Left ventricle myocardium superior (tissue), 1 donor: ENCODE results near the gene TOMM20. TPM values are rescaled to one million over a fixed set of nuclear protein-coding genes. Genes with fewer than 3 reads are reported as not detected.
A peak's percentile ranks its signal among the peaks of the same experiment; 100 is the strongest.
"Not testable (repeated sequence)": the region's sequence is repeated elsewhere in the genome, so short reads cannot be mapped to it uniquely, and the experiment has no call there.

Experiments
- ATAC-seq: fragments of 200-7000 bp; cut with Tn5 transposase; one replicate; pipeline ENCODE4 v1.9.1; 2020; ENCODE audit warnings: mild to moderate bottlenecking, moderate library complexity
- DNase-seq: peaks from one replicate; pipeline ENCODE4 v3.0.0-alpha.2; 2020
- intact Hi-C: fragments of 100-400 bp; cut with micrococcal nuclease; formaldehyde crosslinking; loops from one replicate; pipeline ENCODE4 v1.11.0; 2022
- total RNA-seq: library from RNA; stranded (reverse); fragmentation: NEBNext Ultra II Directional; extraction: Animal tissue kit (Norgen Biotek cat#: 25700); gene quantifications from one replicate; pipeline ENCODE4 v1.2.1, GENCODE V29; 2021
- donor health status: DM: no; HTN: yes; CAD: no; lungs with severe emphysema.

Gene TOMM20
- total RNA-seq, 1 donor from 2014 or later: 95.8 TPM

GRCh38 chr1:235090406-235091069, 38.1 kb downstream of the TOMM20 start:
- no peak for ATAC-seq
- intact Hi-C loops: loop anchor here (5.0 kb wide), 1 partner anchor 603 kb away; no protein-coding TSS in a partner anchor
- no peak for DNase-seq

DNA sequence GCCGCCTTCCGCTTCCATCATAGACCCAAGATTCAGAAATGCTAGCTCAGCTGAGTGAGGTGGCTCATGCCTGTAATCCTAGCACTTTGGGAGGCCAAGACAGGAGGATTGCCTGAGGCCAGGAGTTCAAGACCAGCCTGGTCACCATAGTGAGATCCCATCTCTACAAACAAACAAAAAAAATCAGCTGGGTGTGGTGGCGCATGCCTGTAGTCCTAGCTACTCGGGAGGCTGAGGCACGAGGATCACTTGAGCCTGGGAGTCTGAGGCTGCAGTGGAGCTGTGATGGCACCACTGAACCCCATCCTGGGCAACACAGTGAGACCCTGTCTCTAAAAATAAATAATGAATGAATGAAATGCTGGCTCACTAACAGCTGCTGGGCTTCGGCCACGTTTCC, 39.7 kb downstream of the TOMM20 start:
- intact Hi-C loops: no loop called here
- no peak for ATAC-seq
- no peak for DNase-seq

DNA sequence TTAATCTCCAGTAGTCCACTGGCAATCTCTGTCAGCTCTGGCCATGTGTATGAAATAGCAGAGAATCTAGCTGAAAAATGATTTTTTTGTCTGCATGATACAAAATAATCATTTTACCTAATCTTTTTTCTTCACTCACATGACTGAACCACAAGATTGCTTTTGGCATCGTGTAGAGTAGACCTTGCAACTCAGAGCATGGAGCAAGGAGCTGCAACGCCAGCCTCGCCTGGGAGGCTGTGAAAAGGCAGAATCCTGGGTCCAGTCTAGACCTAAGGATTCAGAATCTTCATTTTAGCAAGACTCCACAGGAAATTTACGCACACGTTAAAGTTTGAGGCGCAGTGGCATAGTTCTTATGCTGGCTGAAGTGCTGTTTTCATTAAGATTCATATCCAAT, 40.2 kb downstream of the TOMM20 start:
- DNase-seq: no peak
- no peak for ATAC-seq
- intact Hi-C loops: no loop called here

DNA sequence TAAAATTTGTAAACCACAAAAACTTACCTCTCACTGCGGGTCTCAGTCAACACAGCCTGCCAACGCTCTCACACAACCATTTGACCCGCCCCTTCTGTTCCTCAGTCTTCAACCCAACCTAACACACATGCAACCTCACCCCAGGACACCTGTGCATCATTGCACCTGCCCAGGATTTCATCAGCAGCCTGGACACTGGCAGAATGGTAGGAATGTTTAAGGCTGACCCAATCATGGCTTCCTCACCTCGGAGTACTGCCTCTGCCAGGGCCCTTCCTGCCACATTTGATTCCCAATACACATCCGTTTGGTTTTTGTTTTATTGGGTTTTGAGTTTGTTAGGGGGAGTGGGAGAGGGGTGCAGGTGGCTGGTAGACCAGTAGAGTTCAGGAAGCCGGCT, 40.7 kb downstream of the TOMM20 start:
- ATAC-seq: no peak
- intact Hi-C loops: no loop called here
- no peak for DNase-seq

DNA sequence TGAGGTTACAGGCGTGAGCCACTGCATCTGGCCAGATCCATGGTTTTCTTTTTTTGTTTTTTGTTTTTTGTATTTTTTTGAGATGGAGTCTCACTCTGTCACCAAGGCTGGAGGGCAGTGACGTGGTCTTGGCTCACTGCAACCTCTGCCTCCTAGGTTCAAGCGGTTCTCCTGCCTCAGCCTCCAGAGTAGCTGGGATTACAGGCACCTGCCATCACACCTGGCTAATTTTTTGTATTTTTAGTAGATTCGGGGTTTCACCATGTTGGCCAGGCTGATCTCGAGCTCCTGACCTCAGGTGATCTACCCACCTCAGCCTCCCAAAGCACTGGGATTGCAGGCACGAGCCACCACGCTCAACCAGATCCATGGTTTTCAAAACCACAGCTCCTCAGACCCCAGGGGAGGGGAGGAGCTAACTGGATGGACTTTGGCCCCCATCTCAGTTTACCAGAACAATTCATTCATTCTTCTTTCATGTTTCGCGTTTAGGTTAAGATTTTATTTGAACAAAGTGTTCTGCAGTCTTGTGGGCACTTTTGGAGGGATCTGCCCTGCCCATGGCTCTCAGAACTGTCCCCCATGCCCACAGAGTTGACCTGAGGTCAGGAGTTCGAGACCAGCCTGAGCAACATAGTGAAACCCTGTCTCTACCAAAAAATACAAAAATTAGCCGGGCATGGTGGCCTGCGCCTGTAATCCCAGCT, 43.1 kb downstream of the TOMM20 start:
- intact Hi-C loops, ATAC-seq, DNase-seq: not testable (repeated sequence)

- not testable (repeated sequence) for ATAC-seq, DNase-seq
- intact Hi-C loops: loop anchor here (5.0 kb wide), 2 partner anchors 468 to 583 kb away; partner anchors contain the start of gene IRF2BP2
These were observed 47.8 kb downstream of the TOMM20 start for GRCh38 chr1:235080788-235081187.

GRCh38 chr1:235080297-235080657, 48.4 kb downstream of the TOMM20 start:
- DNase-seq, ATAC-seq: not testable (repeated sequence)
- intact Hi-C loops: loop anchor here (5.0 kb wide), 2 partner anchors 468 to 583 kb away; partner anchors contain the start of gene IRF2BP2

DNA sequence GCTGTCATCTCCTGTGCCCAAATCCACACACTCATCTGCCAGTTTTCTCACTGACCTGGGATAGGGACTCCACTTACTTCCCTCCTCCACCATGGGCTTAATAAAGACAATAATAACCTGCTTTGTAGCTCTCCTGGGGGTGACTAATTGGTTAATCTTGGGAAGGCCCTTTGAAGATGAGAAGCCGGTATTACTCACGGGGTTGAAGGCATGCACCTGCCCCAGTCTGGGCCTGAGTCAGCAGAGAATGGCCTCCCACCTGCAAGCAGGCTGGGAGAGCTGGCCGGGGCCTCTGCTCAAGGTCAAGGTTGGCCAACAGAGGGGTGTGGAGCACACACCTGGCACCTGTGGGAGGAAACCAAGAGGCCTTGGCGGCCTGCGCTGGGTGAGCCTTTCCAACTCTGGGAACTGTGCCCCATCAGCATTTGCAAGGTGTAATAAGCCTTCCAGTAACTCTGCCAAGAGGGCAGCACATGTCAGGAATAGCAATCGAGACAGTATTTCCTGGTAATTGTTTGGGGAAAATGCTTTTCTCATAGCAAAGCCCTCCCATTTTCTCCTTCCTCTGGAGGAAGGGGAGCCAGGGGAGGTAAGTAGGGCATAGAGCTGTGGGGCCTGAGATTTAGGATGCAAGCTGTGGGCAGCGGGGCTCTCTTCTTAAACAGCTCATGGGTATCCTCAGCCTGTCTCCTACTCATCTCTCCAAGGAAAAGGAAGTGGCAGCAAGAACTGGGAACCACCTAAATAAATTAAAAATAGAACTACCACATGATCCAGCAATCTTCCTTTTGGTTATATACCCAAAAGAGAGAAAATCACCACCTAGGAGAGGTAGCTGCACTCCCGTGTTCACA, 49.0 kb downstream of the TOMM20 start:
- no peak for ATAC-seq
- intact Hi-C loops: loop anchor here (5.0 to 10.0 kb wide), 5 partner anchors 85 to 582 kb away; partner anchors contain the start of gene IRF2BP2
- peak; percentile 45 for DNase-seq

DNA sequence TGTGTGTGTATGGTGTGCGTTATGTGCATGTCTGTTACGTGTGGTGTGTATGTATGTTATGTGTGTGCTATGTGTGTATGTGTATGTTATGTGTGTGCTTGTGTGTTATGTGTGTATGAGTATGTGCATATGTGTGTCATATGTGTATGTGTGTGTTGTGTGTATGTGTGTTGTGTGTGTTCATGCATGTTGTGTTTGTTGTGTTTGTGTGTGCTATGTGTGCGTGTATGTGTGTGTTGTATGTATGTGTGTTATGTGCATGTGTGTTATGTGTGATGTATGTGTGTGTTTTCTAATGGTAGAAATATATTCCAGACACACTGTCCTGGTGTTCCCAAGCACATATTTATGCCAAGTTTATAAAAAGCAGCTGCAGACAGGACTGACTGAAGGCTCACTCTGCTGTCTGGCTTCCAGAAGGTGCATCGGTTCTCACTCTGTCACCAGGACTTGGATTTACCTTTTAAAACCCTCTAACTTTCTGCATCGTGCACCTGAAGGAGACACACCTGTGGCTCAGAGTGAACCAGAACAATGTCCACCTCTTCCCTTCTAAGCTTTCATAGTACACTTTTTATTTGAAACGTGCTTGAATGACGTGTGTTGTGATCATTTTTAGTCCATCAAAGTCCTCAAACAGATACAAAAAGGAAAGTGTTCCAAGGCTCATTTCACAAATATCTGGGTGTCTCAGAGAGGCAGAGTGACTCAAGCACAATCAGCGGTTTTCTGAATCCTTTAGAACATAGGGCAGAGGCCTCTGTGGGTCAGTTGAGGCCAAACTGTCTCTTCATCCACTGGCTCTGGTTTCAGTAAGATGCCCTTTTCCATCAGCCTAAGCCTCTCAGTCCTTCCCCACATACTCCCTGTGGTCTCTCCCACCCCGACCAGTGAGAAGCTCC, 49.9 kb downstream of the TOMM20 start:
- intact Hi-C loops: loop anchor here (5.0 to 10.0 kb wide), 3 partner anchors 84 to 476 kb away; no protein-coding TSS in a partner anchor
- DNase-seq (no peak), ATAC-seq (no peak)

GRCh38 chr1:235077571-235078479, 50.8 kb downstream of the TOMM20 start:
- intact Hi-C loops: loop anchor here (5.0 to 10.0 kb wide), 3 partner anchors 83 to 476 kb away; no protein-coding TSS in a partner anchor
- ATAC-seq (no peak), DNase-seq (no peak)

- intact Hi-C loops: loop anchor here (5.0 to 10.0 kb wide), 3 partner anchors 82 to 475 kb away; no protein-coding TSS in a partner anchor
- DNase-seq: no peak
These were observed 51.5 kb downstream of the TOMM20 start for GRCh38 chr1:235077163-235077540.

GRCh38 chr1:235076504-235077162, 52.0 kb downstream of the TOMM20 start:
- ATAC-seq (no peak), DNase-seq (no peak)
- intact Hi-C loops: loop anchor here (5.0 to 10.0 kb wide), 3 partner anchors 82 to 474 kb away; no protein-coding TSS in a partner anchor

More at GRCh38 chr1:235077163-235077540, 51.5 kb downstream of the TOMM20 start:
- no peak for ATAC-seq

DNA sequence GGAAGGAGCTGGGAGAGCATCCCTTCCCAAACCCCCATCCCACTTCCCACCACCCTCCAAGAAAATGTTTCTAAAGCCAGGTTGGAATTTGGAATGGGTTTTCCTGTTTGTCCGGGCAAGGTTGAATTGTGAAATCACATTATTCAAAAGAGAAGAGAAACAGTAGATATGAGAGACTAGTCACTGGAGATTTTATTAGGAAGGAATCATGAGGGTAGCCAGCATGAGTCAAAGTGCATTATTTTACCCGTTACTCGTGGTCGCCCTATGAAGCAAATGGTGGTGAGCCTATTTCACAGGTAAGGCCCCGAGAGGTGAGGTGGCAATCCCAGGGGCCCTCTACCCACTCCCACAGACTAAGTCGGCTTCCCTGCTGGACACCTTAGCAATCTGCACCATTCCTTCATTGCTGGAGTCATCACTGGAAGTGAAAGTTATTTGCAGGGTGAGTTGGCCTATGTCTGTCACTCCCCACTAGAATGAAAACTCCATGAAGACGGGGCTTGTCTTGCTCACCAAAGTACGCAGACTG, 52.8 kb downstream of the TOMM20 start:
- ATAC-seq (no peak), DNase-seq (no peak)
- intact Hi-C loops: loop anchor here (5.0 to 10.0 kb wide), 3 partner anchors 81 to 474 kb away; no protein-coding TSS in a partner anchor

DNA sequence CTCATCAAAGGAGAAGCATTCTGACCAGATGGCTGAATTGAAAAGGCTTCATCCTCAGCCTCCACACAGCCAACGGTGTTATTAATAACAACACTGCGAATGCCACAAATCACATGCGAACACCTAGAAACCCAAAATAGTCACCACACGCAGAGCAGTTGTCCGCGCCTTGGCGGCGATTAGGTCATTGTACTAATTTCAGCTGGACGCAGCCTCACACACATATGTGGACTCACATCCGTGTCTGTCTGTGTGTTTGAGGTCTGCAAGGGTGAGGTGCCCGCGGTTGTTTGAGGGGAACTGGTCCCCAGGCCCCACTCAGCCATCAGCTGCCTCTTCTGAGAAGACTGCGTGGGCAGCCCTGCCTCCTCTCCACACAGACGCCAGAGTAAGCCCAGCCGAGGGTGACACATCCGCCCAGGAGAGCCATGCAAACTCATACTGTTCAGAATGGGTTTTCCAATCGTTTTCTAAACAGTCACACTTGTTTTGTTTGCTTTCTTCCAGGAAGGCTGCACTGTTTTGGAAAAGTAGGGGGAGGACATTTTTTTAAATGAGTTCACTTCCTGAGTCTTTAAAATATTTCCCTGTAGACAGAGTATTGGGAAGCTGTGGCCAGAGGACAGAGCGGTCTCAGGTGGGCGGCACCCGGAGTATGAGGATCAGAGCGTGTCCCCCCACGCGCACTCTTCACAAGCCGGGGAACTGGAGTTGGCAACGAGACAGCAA, 53.4 kb downstream of the TOMM20 start:
- ATAC-seq: peak; percentile 76
- peak; percentile 85 for DNase-seq
- intact Hi-C loops: loop anchor here (5.0 to 10.0 kb wide), 3 partner anchors 80 to 473 kb away; no protein-coding TSS in a partner anchor

GRCh38 chr1:235074523-235075047, 54.1 kb downstream of the TOMM20 start:
- intact Hi-C loops: loop anchor here (5.0 to 10.0 kb wide), 3 partner anchors 80 to 472 kb away; no protein-coding TSS in a partner anchor
- peak; percentile 60 for DNase-seq

More at GRCh38 chr1:235074523-235075047, 54.1 kb downstream of the TOMM20 start:
- peak; percentile 53 for ATAC-seq
